SKM-1 treated with dmso at 0.1 percent for 144 hours (cell line): ENCODE results near the gene SOAT2.

ENCODE experiments used
- DNase-seq: peaks from one replicate; lab custom pipeline; 2025; ENCODE audit not compliant: unreplicated experiment; lab: John Stamatoyannopoulos, UW

SOAT2 gene

DNA sequence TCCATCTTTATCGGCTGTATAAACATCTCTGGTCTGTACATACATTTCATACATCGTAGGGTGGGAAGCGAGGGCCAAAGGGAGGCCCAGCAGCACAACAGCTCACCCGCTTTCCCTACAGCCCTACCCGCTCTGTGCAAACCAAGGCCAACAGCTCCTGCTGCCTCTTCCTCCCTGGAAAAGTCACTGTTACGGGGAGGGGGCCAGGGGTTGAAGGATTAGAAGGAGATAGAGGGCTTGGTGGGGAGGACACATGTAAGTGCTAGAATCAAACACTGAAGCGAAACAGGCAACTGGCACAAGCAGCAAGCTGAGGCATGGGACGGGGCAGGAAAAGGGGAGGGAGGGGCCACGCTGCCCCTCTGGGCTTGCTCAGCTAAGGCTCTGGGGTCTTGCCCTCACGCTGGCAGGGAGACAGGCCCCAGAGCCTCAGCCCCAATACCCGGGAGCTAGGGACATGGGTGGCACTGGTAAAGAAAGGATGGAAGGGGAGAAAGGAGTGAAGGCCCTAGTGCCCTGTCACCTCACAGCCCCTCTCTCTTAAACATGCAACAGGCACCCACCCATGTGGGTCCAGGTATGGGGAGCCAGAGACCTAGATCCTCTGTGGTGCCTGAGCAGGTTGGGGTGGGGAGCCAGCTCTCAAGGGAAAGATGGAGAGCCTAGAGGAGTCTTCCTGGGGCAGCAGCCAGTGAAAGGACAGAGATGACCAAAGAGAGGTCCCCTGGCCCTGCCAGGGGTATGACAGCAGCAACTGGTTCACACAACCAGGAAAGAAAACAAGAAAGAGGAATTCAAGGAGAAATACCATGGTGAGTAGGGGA is 38.5 kb upstream of the SOAT2 start:
- DNase-seq = no peak

DNA sequence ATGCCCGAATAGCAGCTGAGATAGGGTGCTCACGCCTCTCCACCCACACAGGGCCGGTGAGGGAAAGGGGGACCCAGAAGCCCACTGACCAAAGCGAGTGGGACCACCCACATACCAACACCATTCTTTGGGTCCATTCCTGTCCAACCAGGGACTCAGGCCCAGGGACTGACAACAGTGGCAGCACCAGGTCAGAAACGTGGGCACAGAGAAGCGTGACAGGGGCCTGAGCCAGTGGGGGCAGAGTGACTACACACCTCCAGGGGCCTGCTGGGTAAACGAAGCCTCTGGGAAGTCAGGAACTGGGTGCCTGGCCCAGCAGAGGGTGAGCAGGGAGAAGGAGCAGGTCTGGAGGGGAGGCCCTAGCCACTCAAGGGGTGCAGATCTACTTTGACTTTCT is 37.8 kb upstream of the SOAT2 start:
- DNase-seq = no peak

- DNase-seq = peak; percentile 13
Measured at GRCh38 chr12:53065975-53066931, 37.0 kb upstream of the SOAT2 start.

DNA sequence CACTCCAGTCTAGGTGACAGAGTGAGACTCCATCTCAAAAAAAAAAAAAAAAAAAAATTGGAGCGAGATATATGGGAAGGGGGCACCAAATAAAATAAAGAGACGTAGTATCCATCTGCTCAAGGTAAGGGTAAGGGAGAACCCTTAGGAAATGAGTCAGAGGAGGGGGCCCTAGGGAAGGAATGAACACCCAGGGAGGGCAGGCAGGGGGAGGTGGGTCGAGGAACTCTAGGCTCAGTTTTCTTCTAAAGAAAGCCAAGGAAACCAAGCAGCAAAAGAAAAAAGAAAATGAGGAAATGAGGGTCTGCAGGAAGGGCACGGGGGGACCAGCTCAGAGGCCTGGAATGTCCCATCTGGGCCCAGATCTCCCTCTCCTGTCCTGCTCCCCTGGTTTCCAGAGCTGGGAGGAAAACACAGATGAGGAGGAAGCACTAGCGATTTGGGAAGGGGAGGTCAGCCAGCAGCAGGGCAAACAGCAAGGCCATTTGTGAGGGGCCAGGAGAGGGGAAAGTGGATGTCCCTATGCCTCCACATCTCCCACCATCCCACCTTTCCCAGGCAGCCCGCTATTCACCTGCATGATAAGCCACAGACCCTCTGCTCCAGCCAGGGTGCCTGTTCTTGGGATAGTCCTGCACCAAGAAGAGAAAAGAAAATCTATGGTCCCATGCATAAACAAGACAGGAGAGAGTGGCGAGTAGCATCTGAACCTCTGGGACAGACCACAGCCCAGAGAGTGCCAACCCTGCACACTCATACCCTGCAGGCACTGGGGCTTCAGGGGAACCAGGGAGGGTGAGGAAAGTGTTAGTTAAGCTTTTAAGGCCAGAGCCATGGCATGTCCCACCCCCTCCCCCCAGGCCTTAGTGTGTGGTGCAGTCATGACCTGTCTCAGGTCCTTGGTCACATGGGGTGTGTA is 36.0 kb upstream of the SOAT2 start:
- DNase-seq = no peak

- DNase-seq = no peak
Measured at GRCh38 chr12:53067993-53068770, 35.1 kb upstream of the SOAT2 start.

GRCh38 chr12:53068811-53069585 is 34.3 kb upstream of the SOAT2 start:
- DNase-seq = no peak

- DNase-seq = no peak
Measured at GRCh38 chr12:53069621-53070410, 33.5 kb upstream of the SOAT2 start.

DNA sequence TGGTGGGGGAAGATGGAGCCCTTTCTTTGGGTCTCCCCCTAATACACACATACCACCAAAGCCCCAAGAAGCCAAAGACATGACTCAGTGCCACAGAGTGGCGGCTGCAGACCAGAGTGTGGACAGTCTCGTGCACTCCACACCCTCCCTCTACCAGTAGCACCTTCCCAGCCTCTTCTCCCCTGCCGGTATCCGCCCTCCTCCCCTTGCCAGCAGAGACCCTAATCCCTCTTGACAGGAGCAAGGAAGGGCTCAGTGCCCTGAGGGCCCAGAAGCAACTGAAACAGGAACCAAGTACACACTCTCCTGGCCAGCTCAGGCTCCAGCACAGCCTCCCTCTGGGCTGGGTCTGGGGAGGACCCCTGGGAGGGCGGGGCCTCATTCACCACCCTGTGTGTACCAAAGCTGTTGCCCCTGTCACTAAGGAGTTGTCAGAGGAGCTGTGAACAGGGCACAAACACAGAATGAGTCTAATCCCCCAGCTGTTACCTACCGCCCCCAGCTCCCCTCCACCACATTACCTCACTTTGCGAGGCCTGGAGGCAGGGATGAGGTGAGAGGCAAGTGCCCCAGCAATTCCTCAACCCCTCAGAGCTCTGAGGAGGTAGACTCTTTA is 32.3 kb upstream of the SOAT2 start:
- no peak for DNase-seq

- DNase-seq = no peak
Measured at GRCh38 chr12:53071591-53072551, 31.4 kb upstream of the SOAT2 start.

DNA sequence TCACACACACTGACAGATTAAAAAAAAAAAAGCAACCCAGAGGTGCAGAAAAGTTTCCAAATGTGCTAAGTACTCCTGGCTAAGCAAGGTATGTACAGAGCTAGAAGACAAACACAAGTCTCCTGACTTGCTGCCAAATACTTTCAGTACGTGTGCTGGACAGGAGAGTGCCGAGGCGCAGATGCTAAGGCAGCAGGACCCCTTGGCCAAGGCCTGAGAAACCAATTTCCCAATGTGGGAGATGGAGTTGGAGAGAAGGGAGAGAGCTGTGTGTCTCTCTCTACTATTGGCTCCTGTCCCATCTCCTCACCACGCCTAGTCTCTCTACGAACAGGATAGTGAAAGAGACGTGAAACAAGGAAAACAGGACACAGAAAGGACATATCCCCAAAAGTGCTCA is 29.4 kb upstream of the SOAT2 start:
- DNase-seq = no peak

DNA sequence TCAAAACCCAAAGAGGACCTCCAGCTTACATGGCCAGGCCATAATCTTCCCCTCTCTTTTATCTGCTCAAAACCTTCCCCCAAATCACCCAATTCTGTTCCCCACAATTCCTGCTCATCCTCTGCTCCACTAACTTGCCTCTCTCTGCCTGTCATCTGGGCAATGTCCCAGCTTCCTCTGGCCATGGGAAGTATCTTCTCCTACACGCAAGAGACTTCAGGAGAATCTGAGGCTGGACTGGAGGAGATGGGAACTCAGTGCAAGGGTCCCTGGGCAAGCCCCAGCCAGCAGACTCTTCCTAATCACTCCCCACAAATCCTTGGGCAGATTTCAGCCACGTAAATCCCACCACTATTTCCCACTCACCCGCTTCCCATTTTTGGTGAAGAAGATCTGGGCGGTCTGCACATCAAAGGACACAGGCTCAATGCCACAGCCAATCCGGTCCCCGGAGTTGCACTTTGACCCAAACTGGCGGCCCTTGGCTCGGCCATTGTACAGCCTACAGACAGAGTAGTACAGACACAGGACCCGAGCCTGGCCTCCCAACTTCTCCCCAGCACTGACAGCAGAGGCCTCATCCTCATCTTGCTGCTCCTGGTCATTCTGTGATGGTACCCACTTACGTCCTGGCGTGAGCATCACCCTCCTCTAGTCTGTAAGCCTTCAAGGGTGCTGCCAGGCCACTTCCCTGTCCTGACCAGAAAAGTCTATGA is 28.8 kb upstream of the SOAT2 start:
- DNase-seq = no peak

- no peak for DNase-seq
Measured at GRCh38 chr12:53074999-53075370, 28.3 kb upstream of the SOAT2 start.

- no peak for DNase-seq
Measured at GRCh38 chr12:53076461-53076860, 26.8 kb upstream of the SOAT2 start.

GRCh38 chr12:53077030-53077429 is 26.3 kb upstream of the SOAT2 start:
- no peak for DNase-seq

DNA sequence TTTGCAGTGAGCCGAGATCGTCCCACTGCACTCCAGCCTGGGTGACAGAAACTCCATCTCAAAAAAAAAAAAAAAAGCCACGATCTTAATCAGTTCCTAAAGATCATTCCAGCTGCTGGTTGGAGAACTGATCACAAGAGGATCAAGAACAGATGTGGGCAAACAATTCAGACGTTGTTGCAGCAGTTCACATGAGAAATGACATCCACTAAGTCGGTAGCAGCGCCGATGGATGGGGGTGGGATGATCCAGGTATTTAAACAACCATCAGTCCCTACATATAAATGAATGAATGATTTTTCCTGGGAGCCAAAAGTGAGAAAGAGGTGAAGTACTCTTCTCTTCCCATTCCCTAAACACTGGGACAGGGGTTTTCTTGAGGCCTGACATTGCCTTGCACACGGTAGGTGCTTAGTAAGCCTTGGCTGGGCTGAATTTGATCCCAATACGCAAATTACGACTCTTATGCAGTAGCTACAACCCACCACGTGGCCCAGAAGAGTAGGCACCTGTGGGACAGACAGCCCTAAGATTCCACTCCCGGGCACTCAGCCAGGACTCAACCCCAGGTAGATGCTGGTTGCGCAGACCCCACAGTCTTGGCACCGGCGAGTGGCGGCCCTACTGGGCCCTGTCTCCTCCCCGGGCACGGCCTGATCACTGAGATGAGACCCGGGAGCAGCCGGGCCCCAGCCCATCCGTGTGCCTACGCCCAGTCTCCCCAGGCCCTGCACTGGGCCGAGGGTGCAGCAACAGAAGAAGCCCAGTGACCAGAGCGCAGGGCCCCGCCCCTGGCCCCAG is 24.7 kb upstream of the SOAT2 start:
- no peak for DNase-seq
